H1 (cell line): ENCODE results near the gene CBFA2T2. TPM values are rescaled to one million over a fixed set of nuclear protein-coding genes. Genes with fewer than 3 reads are reported as not detected.

Experiments used
- BACH1 ChIP-seq: IDR thresholded peaks from 2 replicates; pipeline ENCODE4 v1.6.1; 2012; ENCODE audit warnings: low read length, improper control_type of control experiment
- CBX8 ChIP-seq: fragments of 300-800, 300-1000 bp; sonication (generic); IDR thresholded peaks from 2 replicates; pipeline ENCODE4 v1.7.1; 2016; ENCODE audit warnings: low read depth, low read length, borderline replicate concordance
- CEBPB ChIP-seq: IDR thresholded peaks from 2 replicates; pipeline ENCODE4 v1.6.1; 2012; ENCODE audit warnings: low read depth, low read length
- CHD1 ChIP-seq: IDR thresholded peaks from 2 replicates; pipeline ENCODE4 v1.6.1; 2012; ENCODE audit warnings: low read depth, low read length, improper control_type of control experiment
- CHD2 ChIP-seq: IDR thresholded peaks from 2 replicates; pipeline ENCODE4 v1.6.1; 2012; ENCODE audit warnings: low read length, improper control_type of control experiment
- EGR1 ChIP-seq: IDR thresholded peaks from 2 replicates; pipeline ENCODE4 v1.6.1; 2011; ENCODE audit warnings: low read depth, low read length, borderline replicate concordance
- JUN ChIP-seq: IDR thresholded peaks from 2 replicates; pipeline ENCODE4 v1.6.1; 2011; ENCODE audit warnings: low read depth, mild to moderate bottlenecking, improper control_type of control experiment, low read length
- POLR2A ChIP-seq, 2 experiments: IDR thresholded peaks; 1 replicate in 1 of 2; 2 replicates in 1 of 2; pipeline ENCODE4 v1.6.1; 2011; ENCODE audit warnings: low read depth in 2 of 2, low read length in 2 of 2, mild to moderate bottlenecking in 2 of 2; ENCODE audit errors: control extremely low read depth in 1 of 2
- RXRA ChIP-seq: IDR thresholded peaks from 2 replicates; pipeline ENCODE4 v1.6.1; 2011; ENCODE audit warnings: low read depth, mild to moderate bottlenecking, low read length, moderate library complexity; ENCODE audit not compliant: insufficient read depth
- SAP30 ChIP-seq: fragments of 300-600 bp; sonication (generic); IDR thresholded peaks from 2 replicates; pipeline ENCODE4 v1.7.1; 2012; ENCODE audit warnings: low read length, moderate library complexity, mild to moderate bottlenecking, inconsistent platforms; ENCODE audit not compliant: insufficient read depth, insufficient replicate concordance
- SIN3A ChIP-seq, 2 experiments: IDR thresholded peaks in 1 of 2; conservative IDR thresholded peaks in 1 of 2; 2 replicates each; pipeline ENCODE4 v1.6.1; 2011 to 2012; ENCODE audit warnings: low read length in 2 of 2, improper control_type of control experiment in 1 of 2, low read depth in 1 of 2, mild to moderate bottlenecking in 1 of 2
- SP4 ChIP-seq: IDR thresholded peaks from 2 replicates; pipeline ENCODE4 v1.6.1; 2012; ENCODE audit warnings: low read length, inconsistent platforms
- polyA plus RNA-seq, 7 experiments: library from polyadenylated mRNA; depleted of rRNA in 3 of 7; stranded (reverse) in 5 of 7; unstranded in 2 of 7; fragments of >200 nt in 5 of 7; fragments of 200-250 nt in 2 of 7; gene quantifications; 1 replicate in 5 of 7; 2 replicates in 1 of 7; 4 replicates in 1 of 7; pipeline versions ENCODE4 v1.2.1 to v1.2.3, GENCODE V29; 2011 to 2013; ENCODE audit warnings: missing spikeins in 2 of 7, mixed read lengths in 2 of 7
- total RNA-seq: library from RNA; stranded (reverse); fragmentation: NEBNext Ultra II Directional; extraction: Animal tissue kit (Norgen Biotek cat#: 25700); gene quantifications from 2 replicates; pipeline ENCODE4 v1.2.1, GENCODE V29; 2021
- TF ChIP-seq, protein P1 (sequence below): IDR thresholded peaks from 2 replicates; pipeline ENCODE4 v1.6.1; 2011; ENCODE audit warnings: low read depth, mild to moderate bottlenecking, low read length; ENCODE audit not compliant: insufficient read depth
- TF ChIP-seq, protein P2 (sequence below): IDR thresholded peaks from 2 replicates; pipeline ENCODE4 v1.6.1; 2012; ENCODE audit warnings: inconsistent platforms

CBFA2T2 gene
- total and polyA plus RNA-seq, 2 of the 8 experiments (the other 6 are each of a cell fraction or from before 2014, with no cell fraction given): 11.6 to 12.9 TPM

DNA sequence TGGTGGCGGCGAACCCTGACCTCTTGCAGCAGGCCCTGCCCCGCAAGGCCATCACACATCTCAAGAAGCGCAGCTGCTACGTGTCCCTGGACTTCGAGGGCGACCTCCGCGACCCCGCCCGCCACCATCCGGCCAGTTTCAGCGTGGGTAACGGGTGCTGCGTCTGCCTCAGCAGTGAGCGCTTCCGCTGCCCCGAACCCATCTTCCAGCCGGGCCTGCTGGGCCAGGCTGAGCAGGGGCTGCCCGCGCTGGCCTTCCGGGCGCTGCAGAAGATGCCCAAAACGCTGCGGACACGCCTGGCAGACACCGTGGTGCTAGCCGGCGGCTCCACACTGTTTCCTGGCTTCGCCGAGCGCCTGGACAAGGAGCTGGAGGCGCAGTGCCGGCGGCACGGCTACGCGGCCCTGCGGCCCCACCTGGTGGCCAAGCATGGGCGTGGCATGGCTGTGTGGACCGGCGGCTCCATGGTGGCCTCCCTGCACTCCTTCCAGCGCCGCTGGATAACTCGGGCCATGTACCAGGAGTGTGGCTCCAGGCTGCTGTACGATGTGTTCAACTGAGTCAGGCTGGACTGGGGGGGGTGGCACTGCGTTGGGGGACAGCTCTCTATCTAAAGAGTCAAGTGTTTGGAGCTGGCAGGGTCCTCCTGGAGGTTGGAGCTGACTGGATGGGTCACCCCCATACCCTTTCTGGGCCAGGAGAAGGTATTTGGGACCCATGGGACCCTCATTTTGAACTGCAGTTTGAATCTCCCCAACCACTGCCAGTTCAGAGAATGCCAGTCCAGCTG lies 178.0 kb downstream of the CBFA2T2 start (continued):
- TF ChIP-seq SIN3A (conservative IDR thresholded peaks at IDR 0.05 in 1 of 2, IDR thresholded peaks at IDR 0.05 in 1 of 2; ENCODE audit: low read depth in 1 of 2, low read length in 2 of 2) (no peak), BACH1 (no peak), EGR1 (no peak), SAP30 (no peak), CHD1 (no peak), RXRA (no peak), SP4 (peak; percentile 49; the same call in 1 of the 2 replicates), JUN (no peak), CEBPB (no peak), POLR2A (IDR thresholded peaks at IDR 0.05; ENCODE audit: control extremely low read depth in 1 of 2, low read depth in 2 of 2, low read length in 2 of 2) (no peak), CBX8 (no peak), CHD2 (no peak)
- TF ChIP-seq, protein P1, sequence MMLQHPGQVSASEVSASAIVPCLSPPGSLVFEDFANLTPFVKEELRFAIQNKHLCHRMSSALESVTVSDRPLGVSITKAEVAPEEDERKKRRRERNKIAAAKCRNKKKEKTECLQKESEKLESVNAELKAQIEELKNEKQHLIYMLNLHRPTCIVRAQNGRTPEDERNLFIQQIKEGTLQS: no peak
- TF ChIP-seq, protein P2, sequence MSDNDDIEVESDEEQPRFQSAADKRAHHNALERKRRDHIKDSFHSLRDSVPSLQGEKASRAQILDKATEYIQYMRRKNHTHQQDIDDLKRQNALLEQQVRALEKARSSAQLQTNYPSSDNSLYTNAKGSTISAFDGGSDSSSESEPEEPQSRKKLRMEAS: peak; percentile 76
